ENCODE measurements around the gene MSL2.
"Not testable (repeated sequence)": the region's sequence is repeated elsewhere in the genome, so short reads cannot be mapped to it uniquely, and the experiment has no call there.

The MSL2 gene

GRCh38 chr3:136192831-136193230, 3.3 kb downstream of the MSL2 start:
- DNase-seq, result peak; percentile 8

GRCh38 chr3:136192195-136192594, 3.9 kb downstream of the MSL2 start:
- not testable (repeated sequence) for DNase-seq

- DNase-seq, result no peak
Observed at GRCh38 chr3:136189859-136190617, 6.1 kb downstream of the MSL2 start.

- no peak for DNase-seq
Observed at GRCh38 chr3:136189043-136189442, 7.1 kb downstream of the MSL2 start.

DNA sequence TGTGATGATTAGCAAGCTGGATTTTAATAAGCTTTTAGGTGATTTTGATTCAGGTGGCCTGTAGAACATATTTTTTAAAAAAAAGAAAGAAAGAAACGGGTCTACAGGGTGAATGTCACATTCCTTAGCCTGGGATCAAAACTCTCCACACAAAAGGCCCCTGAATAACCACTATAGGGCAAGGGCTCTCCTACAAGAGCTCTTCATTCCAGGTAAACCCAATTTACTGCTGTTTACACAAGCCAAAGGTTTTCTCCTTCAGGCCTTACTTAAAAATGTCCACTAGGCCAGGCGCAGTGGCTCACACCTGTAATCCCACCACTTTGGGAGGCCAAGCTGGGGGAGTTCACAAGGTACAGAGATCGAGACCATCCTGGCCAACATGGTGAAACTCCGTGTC, 8.3 kb downstream of the MSL2 start:
- no peak for DNase-seq

GRCh38 chr3:136186846-136187245, 9.3 kb downstream of the MSL2 start:
- DNase-seq, result no peak

- peak; percentile 57 for DNase-seq
Observed at GRCh38 chr3:136186344-136186743, 9.8 kb downstream of the MSL2 start.

DNA sequence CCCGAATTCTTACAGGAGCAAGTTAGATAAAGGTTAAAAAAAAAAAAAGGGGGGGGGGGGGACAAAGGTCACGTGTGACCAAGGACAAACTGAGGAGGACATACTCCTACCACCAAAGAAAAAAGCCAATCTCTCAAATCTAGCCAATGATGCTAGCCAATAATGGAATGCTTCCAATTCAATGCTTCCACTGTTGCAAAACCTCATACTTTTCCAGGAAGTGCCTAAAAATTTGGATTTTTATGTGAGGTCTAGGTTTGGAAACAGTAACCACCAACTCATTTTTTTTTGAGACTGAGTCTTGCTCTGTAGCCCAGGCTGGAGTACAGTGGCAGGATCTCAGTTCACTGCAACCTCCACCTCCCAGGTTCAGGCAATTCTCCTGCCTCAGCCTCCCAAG, 11.4 kb downstream of the MSL2 start:
- no peak for DNase-seq

DNA sequence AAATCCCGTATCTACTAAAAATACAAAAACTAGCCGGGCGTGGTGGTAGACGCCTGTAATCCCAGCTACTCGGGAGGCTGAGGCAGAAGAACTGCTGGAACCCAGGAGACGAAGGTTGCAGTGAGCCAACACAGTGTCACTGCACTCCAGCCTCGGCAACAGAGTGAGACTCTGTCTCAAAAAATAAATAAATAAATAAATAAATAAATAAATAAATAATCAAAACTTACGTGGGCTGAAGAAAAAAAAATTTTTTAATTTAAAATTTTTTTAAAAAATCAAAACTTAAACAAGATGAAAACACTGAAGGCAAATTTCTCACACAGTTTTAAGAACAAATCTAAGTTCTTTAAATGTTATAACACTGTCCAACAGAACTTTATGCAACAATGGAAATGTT, 14.4 kb downstream of the MSL2 start:
- DNase-seq, result no peak

DNA sequence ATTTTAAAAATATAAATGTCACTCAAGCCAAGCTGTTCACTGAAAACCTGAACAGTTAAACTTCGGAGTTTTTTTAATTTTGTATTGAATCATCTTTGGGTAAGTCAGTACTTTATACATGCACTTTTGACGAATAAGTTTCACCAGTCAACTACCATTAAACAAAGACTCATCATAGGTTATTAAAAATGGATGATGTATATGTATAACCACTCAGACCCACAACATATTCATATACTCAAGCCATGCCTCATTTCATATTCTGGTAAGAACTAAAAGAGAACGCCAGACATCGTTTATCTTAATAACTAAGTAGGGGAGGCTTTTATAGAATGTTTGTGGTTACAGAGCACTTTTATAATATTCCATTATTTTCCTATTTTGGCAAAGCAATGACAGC, 18.3 kb downstream of the MSL2 start:
- DNase-seq, result no peak

DNA sequence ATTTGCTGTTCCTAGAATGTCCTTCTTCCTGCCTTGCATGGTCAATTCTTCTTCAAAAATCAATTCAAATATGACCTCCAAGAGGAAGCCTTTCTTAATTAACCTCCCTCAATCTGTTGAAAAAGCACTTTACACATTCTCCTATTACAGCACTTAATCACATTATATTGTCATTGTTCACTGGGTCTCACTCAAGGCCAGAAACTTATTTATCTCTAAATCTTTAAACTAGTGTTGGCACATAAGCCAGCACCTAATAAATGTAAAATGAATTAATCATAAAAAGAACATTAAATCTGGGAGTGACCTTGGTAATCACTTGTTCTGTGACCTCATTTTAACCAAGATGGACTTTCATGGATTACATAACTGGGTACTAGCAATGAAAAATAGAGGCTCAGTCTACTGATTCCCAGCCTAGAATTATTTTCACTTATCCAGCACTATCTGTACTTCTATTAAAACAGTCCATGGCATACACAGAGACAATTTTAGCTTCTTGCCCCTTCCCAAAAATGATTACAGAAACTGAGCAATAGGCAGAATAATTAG, 22.1 kb downstream of the MSL2 start:
- no peak for DNase-seq

GRCh38 chr3:136171097-136171542, 25.0 kb downstream of the MSL2 start:
- DNase-seq, result no peak

DNA sequence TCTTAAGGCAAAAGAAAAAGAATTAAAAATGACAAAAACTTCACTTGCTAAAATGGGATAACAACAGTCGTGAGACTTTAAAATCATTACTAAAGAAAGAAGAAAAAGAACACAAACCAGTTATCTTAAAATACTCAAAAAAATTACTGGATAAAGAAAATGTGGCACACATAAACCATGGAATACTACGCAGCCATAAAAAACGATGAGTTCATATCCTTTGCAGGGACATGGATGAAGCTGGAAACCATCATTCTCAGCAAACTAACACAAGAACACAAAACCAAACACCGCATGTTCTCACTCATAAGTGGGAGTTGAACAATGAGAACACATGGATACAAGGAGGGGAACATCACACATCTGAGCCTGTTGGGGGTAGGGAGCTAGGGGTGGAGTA, 27.9 kb downstream of the MSL2 start:
- DNase-seq, result not testable (repeated sequence)

- peak; percentile 2 for DNase-seq
Observed at GRCh38 chr3:136166507-136166906, 29.6 kb downstream of the MSL2 start.

DNA sequence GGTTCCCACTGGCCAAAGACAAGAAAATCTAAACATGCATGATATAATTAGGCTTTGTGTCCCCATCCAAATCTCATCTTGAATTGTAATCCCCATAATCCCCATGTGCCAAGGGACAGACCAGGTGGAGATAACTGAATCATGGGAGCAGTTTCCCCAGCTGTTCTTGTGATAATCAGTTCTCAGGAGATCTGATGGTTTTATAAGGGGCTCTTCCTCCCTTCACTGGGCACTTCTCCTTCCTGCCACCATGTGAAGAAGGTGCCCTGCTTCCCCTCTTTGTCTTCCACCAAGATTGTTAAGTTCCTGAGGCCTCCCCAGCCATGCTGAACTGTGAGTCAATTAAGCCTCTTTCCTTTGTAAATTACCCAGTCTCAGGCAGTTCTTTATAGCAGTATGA, 32.5 kb downstream of the MSL2 start:
- DNase-seq, result not testable (repeated sequence)

DNA sequence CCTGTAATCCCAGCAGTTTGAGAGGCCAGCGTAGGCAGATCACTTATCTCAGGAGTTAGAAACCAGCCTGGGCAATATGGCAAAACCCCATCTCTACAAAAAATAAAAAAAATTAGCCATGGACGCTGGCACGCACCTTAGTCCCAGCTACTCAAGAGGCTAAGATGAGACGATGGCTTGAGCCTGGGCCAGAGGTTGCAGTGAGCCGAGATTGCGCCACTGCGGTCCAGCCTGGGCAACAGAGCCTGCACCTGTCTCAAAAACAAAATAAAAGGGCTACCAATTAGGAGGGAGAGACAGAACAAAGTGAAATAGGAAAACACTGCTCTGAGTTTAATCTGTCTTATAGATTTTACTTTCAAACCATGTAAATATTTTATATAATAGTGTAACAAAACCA, 33.8 kb downstream of the MSL2 start:
- DNase-seq, result no peak

DNA sequence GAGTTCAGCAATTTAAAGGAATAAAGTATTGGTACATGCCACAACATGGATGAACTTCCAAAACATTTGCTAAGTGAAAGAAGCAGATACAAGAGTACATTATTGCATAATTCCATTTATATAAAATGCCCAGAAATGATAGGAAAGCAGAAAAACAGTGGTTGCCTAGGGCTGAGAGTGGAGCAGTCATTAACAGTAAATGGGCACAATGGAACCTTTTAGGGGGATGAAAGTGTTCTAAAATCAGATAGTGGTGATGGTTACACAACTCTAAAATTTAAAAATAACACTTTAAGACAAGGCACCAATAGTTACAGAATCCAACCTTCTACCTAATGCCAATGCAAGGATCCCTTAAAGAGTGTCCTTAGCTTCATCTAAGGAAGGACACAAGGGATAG, 34.6 kb downstream of the MSL2 start:
- no peak for DNase-seq

- no peak for DNase-seq
Observed at GRCh38 chr3:136152963-136153362, 43.2 kb downstream of the MSL2 start.

DNA sequence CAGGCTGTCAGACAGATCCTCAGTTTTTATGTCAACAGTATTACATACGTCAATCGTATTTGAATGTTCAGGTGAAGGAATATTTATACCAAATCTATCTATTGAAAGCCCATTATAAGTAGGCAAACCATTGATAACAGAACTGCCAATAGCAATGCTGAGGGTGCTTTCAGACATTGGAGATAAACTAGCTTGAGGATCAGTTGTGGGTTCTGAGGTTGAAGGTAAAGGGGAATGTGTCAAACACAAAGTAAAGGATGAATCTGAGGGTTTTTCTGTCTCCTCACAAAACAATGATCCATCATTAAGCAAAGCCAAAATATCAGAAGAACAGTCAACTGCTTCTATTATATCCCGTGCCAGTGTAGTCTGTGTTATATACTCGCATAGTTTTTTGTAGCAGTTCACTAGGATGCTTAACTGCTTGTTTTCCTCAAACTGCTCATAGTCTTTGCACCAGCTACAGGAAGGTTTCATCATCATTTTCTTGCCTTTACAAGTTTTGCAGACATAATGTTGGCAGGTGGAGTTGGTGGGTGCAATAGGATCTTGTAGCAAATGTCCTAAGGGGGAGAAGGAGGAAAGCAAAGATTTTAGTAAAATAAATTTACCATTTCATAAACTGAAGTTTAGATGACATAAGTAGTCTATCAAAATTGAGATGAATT, 43.8 kb downstream of the MSL2 start:
- DNase-seq, result no peak

GRCh38 chr3:136151219-136151618, 44.9 kb downstream of the MSL2 start:
- DNase-seq, result no peak

GRCh38 chr3:136149667-136150066, 46.5 kb downstream of the MSL2 start:
- DNase-seq, result no peak

- DNase-seq, result no peak
Observed at GRCh38 chr3:136146981-136147729, 49.0 kb downstream of the MSL2 start.

DNA sequence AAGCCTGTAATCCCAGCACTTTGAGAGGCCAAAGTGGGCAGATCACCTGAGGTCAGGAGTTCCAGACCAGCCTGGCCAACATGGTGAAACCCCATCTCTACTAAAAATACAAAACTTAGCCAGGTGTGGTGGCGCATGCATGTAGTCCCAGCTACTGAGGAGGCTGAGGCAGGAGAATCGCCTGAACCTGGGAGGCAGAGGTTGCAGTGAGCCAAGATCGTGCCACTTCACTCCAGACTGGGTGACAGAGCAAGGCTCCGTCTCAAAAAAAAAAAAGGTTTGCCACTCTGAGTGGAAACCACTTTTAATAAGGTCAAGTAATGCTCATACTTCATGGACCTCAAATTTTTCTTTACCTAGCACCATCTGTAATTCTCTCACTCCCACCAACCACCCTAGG, 51.7 kb downstream of the MSL2 start:
- not testable (repeated sequence) for DNase-seq

- peak; percentile 65 for DNase-seq
Observed at GRCh38 chr3:136142592-136142991, 53.5 kb downstream of the MSL2 start.
